HCT116 (cell line): ENCODE data around the gene PLEKHO2. TPM values are rescaled to one million over a fixed set of nuclear protein-coding genes. Genes with fewer than 3 reads are reported as not detected.

Experiments used
- ATAC-seq: fragments of 200-7000 bp; cut with Tn5 transposase; 2 replicates; pipeline ENCODE4 v1.9.1; 2020; ENCODE audit warnings: mild to moderate bottlenecking, moderate library complexity
- BruUV-seq: library from RNA; stranded (reverse); fragments of 400-500 nt; replicated peaks from 2 replicates; lab custom pipeline; 2021; lab: Mats Ljungman, UMichigan
- CTCF ChIA-PET: fragments of 300-600 bp; sonication (Branson Sonifier 250); formaldehyde crosslinking; loops from one replicate; lab custom pipeline; 2021; ENCODE audit warnings: antibody characterized with exemption; lab: Charles Lee
- POLR2A ChIA-PET: fragments of 300-600, 350-600 bp; sonication (Branson Sonifier 250); formaldehyde crosslinking; loops from one replicate; lab custom pipeline; 2021; ENCODE audit warnings: antibody characterized with exemption; lab: Charles Lee
- RAD21 ChIA-PET, 2 experiments: fragments of 300-600 bp; sonication (Branson Sonifier 250); formaldehyde crosslinking; loops; one replicate each; lab custom pipeline; 2023; ENCODE audit warnings: low total read pairs in 2 of 2; ENCODE audit not compliant: uncharacterized antibody in 2 of 2, unreplicated experiment in 2 of 2, low non-redundant PET in 1 of 2; lab: Charles Lee
- DNase-seq: peaks from one replicate; pipeline ENCODE4 v3.0.0-alpha.2; 2010; ENCODE audit warnings: low read depth, low spot score
- H2AFZ ChIP-seq: fragments of 200-600 bp; shearing (Covaris generic), sonication (generic); 2 replicates; pipeline ENCODE4 v1.6.1; 2017; ENCODE audit warnings: low read depth, mixed run types, mixed read lengths, antibody characterized with exemption, low read length; ENCODE audit not compliant: poor library complexity, severe bottlenecking
- H3K27ac ChIP-seq: 2 replicates; pipeline ENCODE4 v1.5.1; 2012; ENCODE audit warnings: low read depth, low read length
- H3K27me3 ChIP-seq: fragments of 200-600 bp; sonication (generic); 2 replicates; pipeline ENCODE4 v1.6.1; 2016; ENCODE audit warnings: mixed run types, low read length, mixed read lengths; ENCODE audit not compliant: insufficient read depth
- H3K36me3 ChIP-seq, 2 experiments: fragments of 200-500 bp in 1 of 2; fragments of 200-600 bp in 1 of 2; sonication (Bioruptor generic) in 1 of 2; sonication (generic) in 1 of 2; 2 replicates each; pipeline versions ENCODE4 v1.5.1 to v1.6.1; 2014 to 2016; ENCODE audit warnings: low read length in 2 of 2, inconsistent platforms in 1 of 2, mixed read lengths in 1 of 2, mixed run types in 1 of 2; ENCODE audit not compliant: insufficient read depth in 2 of 2, control insufficient read depth in 1 of 2
- H3K4me1 ChIP-seq, 2 experiments: fragments of 200-600 bp in 1 of 2; sonication (generic) in 1 of 2; 2 replicates each; pipeline versions ENCODE4 v1.5.1 to v1.6.1; 2012 to 2017; ENCODE audit warnings: low read length in 2 of 2, inconsistent platforms in 1 of 2, mild to moderate bottlenecking in 1 of 2, mixed read lengths in 1 of 2, mixed run types in 1 of 2, moderate library complexity in 1 of 2; ENCODE audit not compliant: insufficient read depth in 2 of 2, control insufficient read depth in 1 of 2
- H3K4me2 ChIP-seq: fragments of 200-600 bp; sonication (generic); 2 replicates; pipeline ENCODE4 v1.6.1; 2017; ENCODE audit warnings: mixed run types, low read length, mixed read lengths
- H3K4me3 ChIP-seq, 2 experiments: fragments of 200-600 bp in 1 of 2; sonication (generic) in 1 of 2; replicated peaks in 1 of 2; 2 replicates each; pipeline ENCODE4 v1.5.1; 2011 to 2016; ENCODE audit warnings: low read length in 2 of 2, control low read depth in 1 of 2, low read depth in 1 of 2, mild to moderate bottlenecking in 1 of 2, mixed read lengths in 1 of 2, mixed run types in 1 of 2
- H3K79me2 ChIP-seq: fragments of 200-600 bp; sonication (generic); 2 replicates; pipeline ENCODE4 v1.6.1; 2017; ENCODE audit warnings: mild to moderate bottlenecking, mixed run types, low read length, moderate library complexity, mixed read lengths; ENCODE audit not compliant: insufficient read depth
- H3K9ac ChIP-seq: fragments of 200-600 bp; sonication (generic); 2 replicates; pipeline ENCODE4 v1.6.1; 2016; ENCODE audit warnings: low read length, mixed read lengths
- H3K9me2 ChIP-seq: fragments of 200-600 bp; sonication (generic), shearing (Covaris generic); 2 replicates; pipeline ENCODE4 v1.6.1; 2017; ENCODE audit warnings: mixed run types, mild to moderate bottlenecking, moderate library complexity; ENCODE audit not compliant: insufficient read depth
- H3K9me3 ChIP-seq, 2 experiments: fragments of 200-500 bp in 1 of 2; fragments of 200-600 bp in 1 of 2; sonication (Bioruptor generic) in 1 of 2; sonication (generic) in 1 of 2; 2 replicates each; pipeline ENCODE4 v1.6.1; 2014 to 2017; ENCODE audit warnings: low read length in 2 of 2, mixed read lengths in 2 of 2, inconsistent platforms in 1 of 2, low read depth in 1 of 2, mild to moderate bottlenecking in 1 of 2, mixed run types in 1 of 2, moderate library complexity in 1 of 2; ENCODE audit not compliant: control insufficient read depth in 1 of 2, insufficient read depth in 1 of 2
- H4K20me1 ChIP-seq: fragments of 200-600 bp; sonication (generic), shearing (Covaris generic); 2 replicates; pipeline ENCODE4 v1.6.1; 2017; ENCODE audit warnings: mixed run types, mild to moderate bottlenecking, moderate library complexity; ENCODE audit not compliant: insufficient read depth
- ATF3 ChIP-seq: IDR thresholded peaks from 2 replicates; pipeline ENCODE4 v1.6.1; 2012
- CBX3 ChIP-seq: IDR thresholded peaks from 2 replicates; pipeline ENCODE4 v1.6.1; 2012; ENCODE audit warnings: low read depth
- CTCF ChIP-seq, 3 experiments: fragments of 200-600 bp in 1 of 3; sonication (generic) in 1 of 3; IDR thresholded peaks in 2 of 3; conservative IDR thresholded peaks in 1 of 3; 2 replicates each; pipeline ENCODE4 v1.5.1; 2012 to 2017; ENCODE audit warnings: low read depth in 2 of 3, low read length in 2 of 3, antibody characterized with exemption in 1 of 3, borderline replicate concordance in 1 of 3, control low read depth in 1 of 3, mild to moderate bottlenecking in 1 of 3, mixed read lengths in 1 of 3, mixed run types in 1 of 3, moderate library complexity in 1 of 3; ENCODE audit not compliant: insufficient read depth in 1 of 3
- FOSL1 ChIP-seq: IDR thresholded peaks from 2 replicates; pipeline ENCODE4 v1.6.1; 2012; ENCODE audit warnings: low read depth
- JUND ChIP-seq: IDR thresholded peaks from 2 replicates; pipeline ENCODE4 v1.6.1; 2012
- POLR2AphosphoS5 ChIP-seq: IDR thresholded peaks from 2 replicates; pipeline ENCODE4 v1.6.1; 2011; ENCODE audit warnings: mild to moderate bottlenecking, low read depth, low read length, moderate library complexity
- ZBTB33 ChIP-seq: IDR thresholded peaks from 2 replicates; pipeline ENCODE4 v1.6.1; 2011; ENCODE audit warnings: mild to moderate bottlenecking, low read length, moderate library complexity; ENCODE audit not compliant: insufficient replicate concordance; ENCODE audit errors: extremely low read depth
- ZFX ChIP-seq: fragments of 450-650 bp; IDR thresholded peaks from 2 replicates; pipeline ENCODE4 v1.6.1; 2017
- ZNF274 ChIP-seq: fragments of 200-500 bp; sonication (Bioruptor generic); IDR thresholded peaks from 2 replicates; pipeline ENCODE4 v1.6.1; 2014; ENCODE audit warnings: mild to moderate bottlenecking, low read depth, low read length, inconsistent platforms
- intact Hi-C: fragments of 100-400 bp; cut with micrococcal nuclease; formaldehyde crosslinking; loops from 2 replicates; pipeline ENCODE4 v1.10.0; 2022
- total RNA-seq: library from RNA; stranded (reverse); gene quantifications from one replicate; pipeline ENCODE4 v1.2.1, GENCODE V29; 2021; ENCODE audit not compliant: unreplicated experiment

The PLEKHO2 gene
- total RNA-seq, 1 experiment from 2014 or later, result 8.0 TPM

- DNase-seq (no peak), ATAC-seq (no peak)
- intact Hi-C loops, result no loop called here
- H3K27ac ChIP-seq, result no peak overlapping the region
- no peaks in the 10 kb centered on the region for H3K9me2 ChIP-seq
- RAD21 ChIA-PET, result no interaction called here
- no TSS peak for BruUV-seq
- H3K9me3 ChIP-seq, result no peaks in the 10 kb centered on the region
- no peak overlapping the region for H2AFZ ChIP-seq
- H3K4me2 ChIP-seq, result no peak overlapping the region
- no peaks in the 10 kb centered on the region for H3K79me2 ChIP-seq
- CTCF ChIA-PET, result no interaction called here
- no peak overlapping the region for H3K4me3 ChIP-seq
- no peaks in the 10 kb centered on the region for H4K20me1 ChIP-seq
- POLR2A ChIA-PET, result no interaction called here
- peaks cover 0 to 13% of the 10 kb centered on the region in 2 experiments; a peak in 1 of 4 replicates for H3K4me1 ChIP-seq
- no peaks in the 10 kb centered on the region for H3K27me3 ChIP-seq
- H3K36me3 ChIP-seq, result no peaks in the 10 kb centered on the region
- no peak overlapping the region for H3K9ac ChIP-seq
- TF ChIP-seq ZNF274 (no peak), CBX3 (no peak), JUND (no peak), ATF3 (no peak), FOSL1 (no peak), ZBTB33 (no peak), ZFX (no peak), CTCF (IDR thresholded peaks at IDR 0.05 in 2 of 3, conservative IDR thresholded peaks at IDR 0.05 in 1 of 3; ENCODE audit: borderline replicate concordance in 1 of 3, insufficient read depth in 1 of 3, low read depth in 2 of 3, low read length in 2 of 3) (no peak), POLR2AphosphoS5 (no peak)
These were observed 51.2 kb downstream of the PLEKHO2 start for GRCh38 chr15:64892847-64893403.
